ENCODE measurements around the gene CALM3.

CALM3 gene

DNA sequence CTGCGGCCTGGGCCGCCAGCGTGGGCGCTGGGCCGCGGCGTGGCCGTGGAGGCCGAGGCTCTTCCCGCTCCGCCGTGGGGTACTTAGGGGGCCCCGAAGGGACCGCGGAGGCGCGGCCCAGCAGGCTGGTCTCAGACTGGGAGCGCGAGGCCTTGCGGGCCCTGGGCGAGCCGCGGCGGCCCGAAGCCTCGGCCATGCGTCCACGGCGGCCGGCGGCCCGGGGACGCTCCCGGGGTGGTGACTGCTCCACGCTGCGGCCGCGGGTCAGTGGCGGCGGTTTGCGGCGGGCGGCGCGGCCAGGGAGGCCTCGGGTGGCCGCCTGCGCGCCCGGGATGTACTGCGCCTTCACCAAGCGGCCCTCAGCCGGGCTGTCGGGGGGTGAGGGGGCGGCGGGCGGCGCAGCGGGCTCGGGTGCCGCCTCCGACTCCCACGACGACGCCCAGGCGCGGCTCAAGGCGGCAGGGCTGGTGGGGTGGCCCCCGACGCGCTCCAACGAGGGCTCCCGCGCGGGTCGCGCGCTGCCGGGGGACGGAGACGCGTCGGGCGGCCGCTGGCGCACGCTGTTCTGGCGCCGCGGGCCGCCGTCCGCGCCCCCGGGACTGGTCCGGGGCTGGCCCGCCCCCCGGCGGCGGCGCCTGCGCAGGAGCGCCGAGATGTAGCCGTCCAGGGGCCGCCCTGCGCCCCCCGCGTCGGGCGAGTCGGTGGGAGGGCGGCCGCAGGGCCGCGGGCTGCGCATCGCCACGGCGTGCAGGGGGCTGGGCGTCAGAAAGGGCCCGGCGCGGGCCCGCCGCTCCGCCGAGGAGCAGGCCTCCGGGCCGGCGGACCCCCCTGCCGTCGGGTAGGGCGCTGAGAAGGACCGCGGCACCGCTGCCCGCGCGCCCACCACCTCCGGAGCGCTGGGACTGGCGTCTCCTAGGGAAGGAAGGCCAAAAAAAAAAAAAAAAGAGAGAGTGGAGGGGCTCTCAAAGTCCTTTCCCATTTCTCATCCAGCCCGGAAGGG, 48.1 kb downstream of the CALM3 start:
- no peak overlapping the region for H3K4me3 ChIP-seq (ENCODE audit: low read length)
- TF ChIP-seq, protein P1, sequence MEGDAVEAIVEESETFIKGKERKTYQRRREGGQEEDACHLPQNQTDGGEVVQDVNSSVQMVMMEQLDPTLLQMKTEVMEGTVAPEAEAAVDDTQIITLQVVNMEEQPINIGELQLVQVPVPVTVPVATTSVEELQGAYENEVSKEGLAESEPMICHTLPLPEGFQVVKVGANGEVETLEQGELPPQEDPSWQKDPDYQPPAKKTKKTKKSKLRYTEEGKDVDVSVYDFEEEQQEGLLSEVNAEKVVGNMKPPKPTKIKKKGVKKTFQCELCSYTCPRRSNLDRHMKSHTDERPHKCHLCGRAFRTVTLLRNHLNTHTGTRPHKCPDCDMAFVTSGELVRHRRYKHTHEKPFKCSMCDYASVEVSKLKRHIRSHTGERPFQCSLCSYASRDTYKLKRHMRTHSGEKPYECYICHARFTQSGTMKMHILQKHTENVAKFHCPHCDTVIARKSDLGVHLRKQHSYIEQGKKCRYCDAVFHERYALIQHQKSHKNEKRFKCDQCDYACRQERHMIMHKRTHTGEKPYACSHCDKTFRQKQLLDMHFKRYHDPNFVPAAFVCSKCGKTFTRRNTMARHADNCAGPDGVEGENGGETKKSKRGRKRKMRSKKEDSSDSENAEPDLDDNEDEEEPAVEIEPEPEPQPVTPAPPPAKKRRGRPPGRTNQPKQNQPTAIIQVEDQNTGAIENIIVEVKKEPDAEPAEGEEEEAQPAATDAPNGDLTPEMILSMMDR (conservative IDR thresholded peaks at IDR 0.05; ENCODE audit: low read length), result no peak
- no peak for DNase-seq (ENCODE audit: low read depth)

- no peak overlapping the region for H3K4me3 ChIP-seq (ENCODE audit: low read length)
- TF ChIP-seq, protein P1 (conservative IDR thresholded peaks at IDR 0.05; ENCODE audit: low read length), result no peak
- DNase-seq (ENCODE audit: low read depth), result no peak
These were observed 49.3 kb downstream of the CALM3 start for GRCh38 chr19:46650445-46650844.

DNA sequence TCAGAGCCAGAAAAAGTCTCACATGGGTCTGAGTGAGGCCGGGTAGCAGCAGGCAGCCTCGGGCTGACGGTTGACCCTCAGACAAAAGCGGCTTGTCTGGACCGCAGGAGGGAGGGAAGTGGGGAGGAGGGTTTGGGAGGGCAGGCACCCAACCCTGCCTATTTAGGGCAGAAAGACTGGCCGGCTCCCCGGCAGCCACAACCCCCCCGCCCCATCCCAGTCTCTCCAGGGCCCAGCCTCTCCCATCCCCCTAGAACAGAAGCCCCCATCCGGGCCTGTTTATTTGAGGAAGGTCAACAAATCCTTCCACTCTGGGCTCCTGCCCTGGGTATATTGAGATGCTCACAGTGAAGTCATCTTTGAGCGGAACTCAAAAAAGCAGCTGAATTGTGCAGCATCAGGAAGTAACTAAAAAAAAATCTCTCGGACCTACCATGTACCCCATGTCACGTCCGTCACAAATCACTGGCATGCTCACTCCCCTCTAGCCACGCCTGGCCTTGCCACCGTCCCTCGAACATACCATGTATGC, 53.6 kb downstream of the CALM3 start:
- no peak for DNase-seq (ENCODE audit: low read depth)
- TF ChIP-seq, protein P1 (conservative IDR thresholded peaks at IDR 0.05; ENCODE audit: low read length), result no peak
- H3K4me3 ChIP-seq (ENCODE audit: low read length), result no peak overlapping the region

DNA sequence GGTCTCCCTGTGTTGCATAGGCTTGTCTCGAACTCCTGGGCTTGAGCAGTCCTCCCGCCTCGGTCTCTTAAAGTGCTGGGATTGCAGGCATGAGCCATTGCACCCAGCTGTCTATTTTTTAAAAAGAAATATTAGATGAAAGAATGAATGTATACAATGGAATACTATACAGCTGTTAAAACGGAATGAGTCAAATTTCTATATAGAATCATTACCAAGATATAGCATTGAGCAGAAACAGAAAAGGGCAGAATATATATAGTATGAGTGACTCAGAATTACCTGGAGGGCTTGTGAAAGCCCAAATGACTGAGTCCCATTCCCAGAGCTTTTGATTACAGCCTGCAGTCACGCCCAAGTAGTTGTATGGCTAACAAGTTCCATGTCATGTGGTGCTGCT, 55.4 kb downstream of the CALM3 start:
- no peak for DNase-seq (ENCODE audit: low read depth)
- no peak overlapping the region for H3K4me3 ChIP-seq (ENCODE audit: low read length)
- TF ChIP-seq, protein P1 (conservative IDR thresholded peaks at IDR 0.05; ENCODE audit: low read length), result no peak

- H3K4me3 ChIP-seq (ENCODE audit: low read length), result peak overlapping the region; percentile 71
- peak; percentile 32 for DNase-seq (ENCODE audit: low read depth)
- TF ChIP-seq, protein P1 (conservative IDR thresholded peaks at IDR 0.05; ENCODE audit: low read length), result no peak
These were observed 58.2 kb downstream of the CALM3 start for GRCh38 chr19:46659151-46660007.

DNA sequence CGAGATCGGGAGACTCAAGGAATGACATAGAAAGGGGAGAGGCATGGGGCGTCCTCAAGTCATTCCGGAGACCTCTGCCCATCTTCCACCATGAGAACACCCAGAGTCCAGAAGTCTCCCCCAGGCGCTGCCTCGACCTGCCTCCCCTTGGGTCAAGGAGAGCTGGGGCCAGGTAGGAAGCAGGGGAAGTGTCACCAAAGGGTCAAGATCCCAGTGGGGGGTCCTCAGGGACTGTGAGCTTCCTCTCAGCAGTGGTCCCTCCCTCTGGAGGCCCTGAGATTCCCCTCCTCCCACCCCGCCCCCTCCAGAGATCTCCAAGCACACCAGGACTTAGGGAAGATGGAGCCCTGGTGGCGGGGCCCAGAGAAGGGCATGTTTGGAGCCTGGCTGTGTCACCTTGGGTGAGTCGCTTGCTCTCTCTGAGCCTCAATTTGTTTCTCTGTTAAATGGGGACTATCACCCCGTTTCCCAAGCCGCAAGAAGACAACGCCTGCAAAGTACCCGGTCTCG, 58.9 kb downstream of the CALM3 start:
- no peak for DNase-seq (ENCODE audit: low read depth)
- TF ChIP-seq, protein P1 (conservative IDR thresholded peaks at IDR 0.05; ENCODE audit: low read length), result no peak
- peak overlapping the region; percentile 71 for H3K4me3 ChIP-seq (ENCODE audit: low read length)

Measured in AG10803 (cell line).